Measurements from ENCODE around the gene KIF2C.

KIF2C gene

GRCh38 chr1:44776730-44777068 lies 37.1 kb downstream of the KIF2C start:
- intact Hi-C loops (cut with DNase I; ENCODE audit: low total_unique reads): loop anchor here (5.0 kb wide), 1 partner anchor 44 kb away; the partner anchor contains the start of gene RNU5D-1
- no peak for DNase-seq
- no peak for TF ChIP-seq CTCF (IDR thresholded peaks at IDR 0.05)
- Histone ChIP-seq H3K27ac (peak overlapping the region; percentile 96 to 97), H3K36me3 (peaks cover 16 to 54% (median 49%) of the 10 kb centered on the region in 3 donors), H3K4me1 (peaks cover 0 to 27% (median 15%) of the 10 kb centered on the region in 4 donors), H3K4me3 (peak overlapping the region; percentile 82 to 88), H3K27me3 (no peaks in the 10 kb centered on the region), H3K9me3 (no peaks in the 10 kb centered on the region)

GRCh38 chr1:44777547-44777946 lies 37.9 kb downstream of the KIF2C start:
- Histone ChIP-seq H3K36me3 (peaks cover 16 to 54% (median 49%) of the 10 kb centered on the region in 3 donors), H3K27me3 (no peaks in the 10 kb centered on the region), H3K4me1 (peaks cover 0 to 27% (median 15%) of the 10 kb centered on the region in 4 donors), H3K27ac (no peak overlapping the region), H3K4me3 (no peak overlapping the region), H3K9me3 (no peaks in the 10 kb centered on the region)
- DNase-seq: no peak
- intact Hi-C loops (cut with DNase I; ENCODE audit: low total_unique reads): loop anchor here (5.0 kb wide), 1 partner anchor 45 kb away; the partner anchor contains the start of gene RNU5D-1
- no peak for TF ChIP-seq CTCF (IDR thresholded peaks at IDR 0.05)

- H3K4me1 ChIP-seq: peaks cover 0 to 27% (median 15%) of the 10 kb centered on the region in 4 donors
- no peak overlapping the region for H3K4me3 ChIP-seq
- H3K36me3 ChIP-seq: peaks cover 16 to 54% (median 49%) of the 10 kb centered on the region in 3 donors
- H3K9me3 ChIP-seq: no peaks in the 10 kb centered on the region
- intact Hi-C loops (cut with DNase I; ENCODE audit: low total_unique reads): loop anchor here (5.0 kb wide), 1 partner anchor 46 kb away; the partner anchor contains the start of gene RNU5D-1
- TF ChIP-seq CTCF (IDR thresholded peaks at IDR 0.05): no peak
- H3K27me3 ChIP-seq: no peaks in the 10 kb centered on the region
- DNase-seq: no peak
- H3K27ac ChIP-seq: no peak overlapping the region
Observed at GRCh38 chr1:44777969-44778635, 38.5 kb downstream of the KIF2C start.

GRCh38 chr1:44778705-44779576 lies 39.3 kb downstream of the KIF2C start:
- H3K27ac ChIP-seq: no peak overlapping the region
- no peak for DNase-seq
- TF ChIP-seq CTCF (IDR thresholded peaks at IDR 0.05): no peak
- peaks cover 0 to 32% (median 19%) of the 10 kb centered on the region in 4 donors for H3K4me1 ChIP-seq
- H3K36me3 ChIP-seq: peaks cover 16 to 54% (median 49%) of the 10 kb centered on the region in 3 donors
- no peaks in the 10 kb centered on the region for H3K9me3 ChIP-seq
- no peak overlapping the region for H3K4me3 ChIP-seq
- no peaks in the 10 kb centered on the region for H3K27me3 ChIP-seq
- intact Hi-C loops (cut with DNase I; ENCODE audit: low total_unique reads): loop anchor here (5.0 kb wide), 1 partner anchor 47 kb away; the partner anchor contains the start of gene RNU5D-1

GRCh38 chr1:44780583-44781121 lies 41.0 kb downstream of the KIF2C start:
- Histone ChIP-seq H3K4me1 (peaks cover 0 to 42% (median 31%) of the 10 kb centered on the region in 4 donors), H3K27ac (no peak overlapping the region), H3K4me3 (no peak overlapping the region), H3K9me3 (no peaks in the 10 kb centered on the region), H3K27me3 (no peaks in the 10 kb centered on the region), H3K36me3 (peaks cover 16 to 54% (median 49%) of the 10 kb centered on the region in 3 donors)
- intact Hi-C loops (cut with DNase I; ENCODE audit: low total_unique reads): loop anchor here (10.0 kb wide), 1 partner anchor 524 kb away; no protein-coding TSS in a partner anchor
- no peak for TF ChIP-seq CTCF (IDR thresholded peaks at IDR 0.05)
- no peak for DNase-seq
